Liver (tissue), 9 donors: ENCODE measurements around the gene FAM43A. TPM values are rescaled to one million over a fixed set of nuclear protein-coding genes. Genes with fewer than 3 reads are reported as not detected.

ENCODE experiments used
- DNase-seq: peaks from one replicate; pipeline ENCODE4 v3.0.0-alpha.2; 2017; ENCODE audit warnings: low spot score
- H3K27ac ChIP-seq, 2 donors: one replicate each; pipeline ENCODE4 v1.7.0; 2013; ENCODE audit warnings: inconsistent platforms in 2 of 2, low read length in 2 of 2, control low read depth in 1 of 2, low read depth in 1 of 2, mild to moderate bottlenecking in 1 of 2
- H3K27me3 ChIP-seq, 4 donors: one replicate each; pipeline versions ENCODE4 v1.6.1 to v1.7.0; 2013; ENCODE audit warnings: low read length in 3 of 4, inconsistent platforms in 1 of 4, mild to moderate bottlenecking in 1 of 4, moderate library complexity in 1 of 4; ENCODE audit not compliant: control insufficient read depth in 4 of 4, insufficient read depth in 4 of 4
- H3K36me3 ChIP-seq, 4 donors: one replicate each; pipeline versions ENCODE4 v1.6.1 to v1.7.0; 2013; ENCODE audit warnings: low read length in 3 of 4, mild to moderate bottlenecking in 3 of 4, low read depth in 1 of 4, moderate library complexity in 1 of 4; ENCODE audit not compliant: control insufficient read depth in 4 of 4, insufficient read depth in 3 of 4
- H3K4me1 ChIP-seq, 4 donors: one replicate each; pipeline versions ENCODE4 v1.6.1 to v1.7.0; 2013; ENCODE audit warnings: low read length in 3 of 4, mild to moderate bottlenecking in 3 of 4, moderate library complexity in 1 of 4; ENCODE audit not compliant: control insufficient read depth in 4 of 4, insufficient read depth in 4 of 4
- H3K4me3 ChIP-seq, 3 donors: one replicate each; pipeline versions ENCODE4 v1.6.1 to v1.7.0; 2013; ENCODE audit warnings: low read length in 3 of 3, control low read depth in 1 of 3, low read depth in 1 of 3, mild to moderate bottlenecking in 1 of 3
- H3K9ac ChIP-seq, 2 donors: one replicate each; pipeline ENCODE4 v1.7.0; 2013; ENCODE audit warnings: low read length in 2 of 2, mild to moderate bottlenecking in 2 of 2, moderate library complexity in 2 of 2, control low read depth in 1 of 2, low read depth in 1 of 2
- H3K9me3 ChIP-seq, 4 donors: one replicate each; pipeline versions ENCODE4 v1.6.1 to v1.7.0; 2013; ENCODE audit warnings: low read length in 3 of 4; ENCODE audit not compliant: control insufficient read depth in 4 of 4
- ATF3 ChIP-seq: IDR thresholded peaks from 2 replicates; pipeline ENCODE4 v1.6.1; 2016; ENCODE audit warnings: antibody characterized with exemption
- CTCF ChIP-seq: fragments of 150-350 bp; IDR thresholded peaks from 2 replicates; pipeline ENCODE4 v1.5.1; 2017; ENCODE audit warnings: improper control_type of control experiment, low read depth, low read length; ENCODE audit not compliant: missing input control
- EGR1 ChIP-seq, 2 donors: IDR thresholded peaks; 2 replicates each; pipeline ENCODE4 v1.6.1; 2016 to 2018; ENCODE audit warnings: antibody characterized with exemption in 2 of 2, low read depth in 2 of 2
- FOXA1 ChIP-seq: IDR thresholded peaks from 2 replicates; pipeline ENCODE4 v1.6.1; 2016; ENCODE audit warnings: antibody characterized with exemption
- FOXA2 ChIP-seq: IDR thresholded peaks from 2 replicates; pipeline ENCODE4 v1.6.1; 2016; ENCODE audit warnings: antibody characterized with exemption
- GABPA ChIP-seq, 2 donors: IDR thresholded peaks in 1 of 2; conservative IDR thresholded peaks in 1 of 2; 2 replicates each; pipeline ENCODE4 v1.6.1; 2016; ENCODE audit warnings: antibody characterized with exemption in 2 of 2, mild to moderate bottlenecking in 1 of 2, moderate library complexity in 1 of 2
- HNF4A ChIP-seq, 2 donors: conservative IDR thresholded peaks; 2 replicates each; pipeline ENCODE4 v1.6.1; 2016; ENCODE audit warnings: antibody characterized with exemption in 2 of 2, mild to moderate bottlenecking in 2 of 2
- HNF4G ChIP-seq: IDR thresholded peaks from 2 replicates; pipeline ENCODE4 v1.6.1; 2016; ENCODE audit warnings: antibody characterized with exemption
- JUND ChIP-seq, 2 donors: IDR thresholded peaks; 2 replicates each; pipeline ENCODE4 v1.6.1; 2016; ENCODE audit warnings: antibody characterized with exemption in 2 of 2
- MAX ChIP-seq: IDR thresholded peaks from 2 replicates; pipeline ENCODE4 v1.6.1; 2016; ENCODE audit warnings: antibody characterized with exemption
- NR2F2 ChIP-seq: IDR thresholded peaks from 2 replicates; pipeline ENCODE4 v1.6.1; 2016; ENCODE audit warnings: antibody characterized with exemption
- RAD21 ChIP-seq, 2 donors: IDR thresholded peaks; 2 replicates each; pipeline ENCODE4 v1.6.1; 2016; ENCODE audit warnings: antibody characterized with exemption in 2 of 2, mild to moderate bottlenecking in 2 of 2
- RXRA ChIP-seq, 2 donors: IDR thresholded peaks; 2 replicates each; pipeline ENCODE4 v1.6.1; 2017 to 2018; ENCODE audit warnings: antibody characterized with exemption in 2 of 2, mild to moderate bottlenecking in 1 of 2
- SP1 ChIP-seq: IDR thresholded peaks from 2 replicates; pipeline ENCODE4 v1.6.1; 2018; ENCODE audit warnings: antibody characterized with exemption, mild to moderate bottlenecking
- TAF1 ChIP-seq: conservative IDR thresholded peaks from 2 replicates; pipeline ENCODE4 v1.6.1; 2016; ENCODE audit warnings: antibody characterized with exemption, mild to moderate bottlenecking
- YY1 ChIP-seq: IDR thresholded peaks from 2 replicates; pipeline ENCODE4 v1.6.1; 2016; ENCODE audit warnings: antibody characterized with exemption, mild to moderate bottlenecking
- ZBTB33 ChIP-seq: IDR thresholded peaks from 2 replicates; pipeline ENCODE4 v1.6.1; 2016; ENCODE audit warnings: antibody characterized with exemption
- WGBS: extraction: QIAGEN DNeasy Blood & Tissue Kit; methylation state at CpG from one replicate; pipeline ENCODE4 v1.1.7; 2013; 5-methylcytosine and 5-hydroxymethylcytosine counted together
- polyA plus RNA-seq, 2 donors: library from polyadenylated mRNA; stranded (reverse) in 1 of 2; unstranded in 1 of 2; fragments of 200-250 nt in 1 of 2; fragments of >200 nt in 1 of 2; fragmentation: Nextera tagmentation in 1 of 2; extraction: Ambion mirVana in 1 of 2; gene quantifications; one replicate each; pipeline versions ENCODE4 v1.2.1 to v1.2.3, GENCODE V29; 2013 to 2015
- total RNA-seq, 2 donors: library from RNA; depleted of rRNA; stranded (reverse); fragments of >200 nt; gene quantifications; one replicate each; pipeline ENCODE4 v1.2.3, GENCODE V29; 2014
- donor health status: healthy.
- donor health status: healthy.
- donor health status: healthy.
- donor health status: healthy.
- donor health status: healthy.

The FAM43A gene
- total and polyA plus RNA-seq, 4 donors, result 0.83 to 4.9 (median 3.4) TPM

- Histone ChIP-seq H3K9ac (no peak overlapping the region), H3K4me1 (no peaks in the 10 kb centered on the region), H3K27ac (no peak overlapping the region), H3K9me3 (no peaks in the 10 kb centered on the region), H3K36me3 (no peaks in the 10 kb centered on the region), H3K27me3 (no peaks in the 10 kb centered on the region), H3K4me3 (no peak overlapping the region)
- WGBS, result 79% methylated on average over 6 of the region's 6 CpGs
- TF ChIP-seq CTCF, result no peak
- TF ChIP-seq TAF1, result no peak
- no peak for TF ChIP-seq GABPA (IDR thresholded peaks at IDR 0.05 in 1 of 2, conservative IDR thresholded peaks at IDR 0.05 in 1 of 2)
- TF ChIP-seq MAX, result no peak
- no peak for TF ChIP-seq YY1
- TF ChIP-seq ZBTB33, result no peak
- TF ChIP-seq FOXA2, result no peak
- no peak for TF ChIP-seq RXRA (IDR thresholded peaks at IDR 0.05)
- TF ChIP-seq FOXA1, result no peak
- no peak for DNase-seq
Observed at GRCh38 chr3:194696702-194697101, 11.0 kb downstream of the FAM43A start.

GRCh38 chr3:194702545-194702944 is 16.9 kb downstream of the FAM43A start:
- no peak for TF ChIP-seq ZBTB33
- TF ChIP-seq RXRA (IDR thresholded peaks at IDR 0.05), result no peak
- no peak for TF ChIP-seq MAX
- no peak for TF ChIP-seq YY1
- TF ChIP-seq SP1, result no peak
- TF ChIP-seq RAD21 (IDR thresholded peaks at IDR 0.05), result no peak
- no peak for TF ChIP-seq FOXA1
- TF ChIP-seq EGR1 (IDR thresholded peaks at IDR 0.05; ENCODE audit: low read depth in 2 of 2), result no peak
- TF ChIP-seq ATF3, result no peak
- TF ChIP-seq GABPA (IDR thresholded peaks at IDR 0.05 in 1 of 2, conservative IDR thresholded peaks at IDR 0.05 in 1 of 2), result no peak
- no peak for TF ChIP-seq HNF4G
- no peak for TF ChIP-seq JUND (IDR thresholded peaks at IDR 0.05)
- TF ChIP-seq HNF4A (conservative IDR thresholded peaks at IDR 0.05), result no peak
- TF ChIP-seq NR2F2, result no peak
- DNase-seq, result no peak
- H3K9ac ChIP-seq, result no peak overlapping the region
- 94% methylated on average over 9 of the region's 9 CpGs for WGBS
- H3K36me3 ChIP-seq, result no peaks in the 10 kb centered on the region
- H3K27ac ChIP-seq, result no peak overlapping the region
- no peaks in the 10 kb centered on the region for H3K4me1 ChIP-seq
- no peak overlapping the region for H3K4me3 ChIP-seq
- no peaks in the 10 kb centered on the region for H3K9me3 ChIP-seq
- no peaks in the 10 kb centered on the region for H3K27me3 ChIP-seq
